Neural cell (in vitro differentiated cells): ENCODE data around the gene YAF2. TPM values are rescaled to one million over a fixed set of nuclear protein-coding genes. Genes with fewer than 3 reads are reported as not detected.

ENCODE experiments used
- H2AFZ ChIP-seq: fragments of 200-600, 300-800 bp; sonication (generic), shearing (Covaris generic); 2 replicates; pipeline ENCODE4 v1.6.0; 2014; ENCODE audit warnings: low read depth, mild to moderate bottlenecking, antibody characterized with exemption, low read length, moderate library complexity
- H3F3A ChIP-seq: fragments of 200-600 bp; shearing (Covaris generic); 2 replicates; pipeline ENCODE4 v1.6.1; 2016; ENCODE audit warnings: mild to moderate bottlenecking, moderate library complexity, mixed read lengths, antibody characterized with exemption, low read length; ENCODE audit not compliant: insufficient read depth, poor library complexity, severe bottlenecking
- H3K27ac ChIP-seq: fragments of 200-600, 300-800 bp; sonication (generic), shearing (Covaris generic); 2 replicates; pipeline ENCODE4 v1.5.1; 2014; ENCODE audit warnings: mild to moderate bottlenecking, low read length, moderate library complexity
- H3K27me3 ChIP-seq: fragments of 300-800, 200-600 bp; sonication (generic), shearing (Covaris generic); 2 replicates; pipeline ENCODE4 v1.6.0; 2014; ENCODE audit warnings: mild to moderate bottlenecking, low read depth, low read length, moderate library complexity; ENCODE audit not compliant: insufficient read depth
- H3K36me3 ChIP-seq: fragments of 300-800, 200-600 bp; sonication (generic), shearing (Covaris generic); 2 replicates; pipeline ENCODE4 v1.5.1; 2014; ENCODE audit warnings: mild to moderate bottlenecking, antibody characterized with exemption, low read length, moderate library complexity; ENCODE audit not compliant: insufficient read depth
- H3K4me2 ChIP-seq: fragments of 300-800, 200-600 bp; sonication (generic), shearing (Covaris generic); 2 replicates; pipeline ENCODE4 v1.6.0; 2014; ENCODE audit warnings: mild to moderate bottlenecking, low read length
- H3K4me3 ChIP-seq: fragments of 300-800, 200-600 bp; sonication (generic), shearing (Covaris generic); 2 replicates; pipeline ENCODE4 v1.5.1; 2014; ENCODE audit warnings: mild to moderate bottlenecking, low read length, moderate library complexity
- H3K79me2 ChIP-seq: fragments of 200-600 bp; shearing (Covaris generic); replicated peaks from 2 replicates; pipeline ENCODE4 v1.6.0; 2014; ENCODE audit warnings: mild to moderate bottlenecking, low read length, moderate library complexity; ENCODE audit not compliant: insufficient read depth
- H3K9ac ChIP-seq: fragments of 300-800, 200-600 bp; sonication (generic), shearing (Covaris generic); 2 replicates; pipeline ENCODE4 v1.6.1; 2016; ENCODE audit warnings: mild to moderate bottlenecking, low read length, mixed read lengths
- H3K9me2 ChIP-seq: fragments of 200-600 bp; shearing (Covaris generic); 2 replicates; pipeline ENCODE4 v1.6.1; 2016; ENCODE audit warnings: mild to moderate bottlenecking, low read length, mixed read lengths; ENCODE audit not compliant: insufficient read depth
- H3K9me3 ChIP-seq: fragments of 200-600, 300-800 bp; sonication (generic), shearing (Covaris generic); 2 replicates; pipeline ENCODE4 v1.6.1; 2016; ENCODE audit warnings: mild to moderate bottlenecking, mixed run types, low read length, moderate library complexity, mixed read lengths
- H4K20me1 ChIP-seq: fragments of 200-600 bp; shearing (Covaris generic); 2 replicates; pipeline ENCODE4 v1.6.1; 2016; ENCODE audit warnings: mild to moderate bottlenecking, mixed run types; ENCODE audit not compliant: insufficient read depth
- CTCF ChIP-seq: fragments of 450-650 bp; IDR thresholded peaks from 2 replicates; pipeline ENCODE4 v1.5.1; 2014; ENCODE audit warnings: antibody characterized with exemption, mild to moderate bottlenecking, moderate library complexity; ENCODE audit not compliant: poor library complexity, severe bottlenecking
- EP300 ChIP-seq: fragments of 450-650 bp; conservative IDR thresholded peaks from 2 replicates; pipeline ENCODE4 v1.6.1; 2014; ENCODE audit warnings: antibody characterized with exemption, mild to moderate bottlenecking, moderate library complexity; ENCODE audit not compliant: poor library complexity, severe bottlenecking
- EZH2 ChIP-seq: fragments of 200-600, 300-800 bp; shearing (Covaris generic), sonication (generic); IDR thresholded peaks from 2 replicates; pipeline ENCODE4 v1.6.1; 2014; ENCODE audit warnings: antibody characterized with exemption, low read length, borderline replicate concordance, mild to moderate bottlenecking; ENCODE audit not compliant: insufficient read depth, poor library complexity, severe bottlenecking
- MXI1 ChIP-seq: fragments of 450-650 bp; conservative IDR thresholded peaks from 2 replicates; pipeline ENCODE4 v1.6.1; 2014; ENCODE audit warnings: antibody characterized with exemption, mild to moderate bottlenecking; ENCODE audit not compliant: poor library complexity, severe bottlenecking
- POLR2AphosphoS5 ChIP-seq: IDR thresholded peaks from 2 replicates; pipeline ENCODE4 v1.6.1; 2012
- RAD21 ChIP-seq: fragments of 450-650 bp; conservative IDR thresholded peaks from 2 replicates; pipeline ENCODE4 v1.6.1; 2014; ENCODE audit warnings: antibody characterized with exemption, mild to moderate bottlenecking, moderate library complexity
- REST ChIP-seq: IDR thresholded peaks from 2 replicates; pipeline ENCODE4 v1.6.1; 2012; ENCODE audit warnings: borderline replicate concordance
- SMC3 ChIP-seq: fragments of 450-650 bp; conservative IDR thresholded peaks from 2 replicates; pipeline ENCODE4 v1.6.1; 2014; ENCODE audit warnings: antibody characterized with exemption, mild to moderate bottlenecking, moderate library complexity; ENCODE audit not compliant: poor library complexity
- TAF1 ChIP-seq: IDR thresholded peaks from 2 replicates; pipeline ENCODE4 v1.6.1; 2012; ENCODE audit warnings: low read depth
- polyA plus RNA-seq: library from polyadenylated mRNA; depleted of rRNA; stranded (reverse); fragments of >200 nt; gene quantifications from 2 replicates; pipeline ENCODE4 v1.2.3, GENCODE V29; 2014

Gene YAF2
- polyA plus RNA-seq, 1 donor from 2014 or later, result 44.1 TPM

- Histone ChIP-seq H3K9ac (no peak overlapping the region), H3K9me2 (no peaks in the 10 kb centered on the region), H3K27ac (no peak overlapping the region), H3K4me3 (no peak overlapping the region), H4K20me1 (no peaks in the 10 kb centered on the region), H3K27me3 (no peaks in the 10 kb centered on the region), H3F3A (no peaks in the 10 kb centered on the region), H3K36me3 (peaks cover 4% of the 10 kb centered on the region), H2AFZ (no peak overlapping the region), H3K4me2 (no peak overlapping the region), H3K9me3 (no peaks in the 10 kb centered on the region), H3K79me2 (no peaks in the 10 kb centered on the region)
- TF ChIP-seq RAD21 (no peak), MXI1 (no peak), EP300 (no peak), EZH2 (no peak), POLR2AphosphoS5 (no peak), CTCF (no peak), TAF1 (no peak), SMC3 (no peak), REST (no peak)
These were observed 59.9 kb downstream of the YAF2 start for GRCh38 chr12:42178101-42178500.

- no peaks in the 10 kb centered on the region for H3K27me3 ChIP-seq
- no peak overlapping the region for H3K27ac ChIP-seq
These were observed 63.1 kb downstream of the YAF2 start for GRCh38 chr12:42174978-42175377.

More at GRCh38 chr12:42174978-42175377, 63.1 kb downstream of the YAF2 start:
- Histone ChIP-seq H3K9me2 (no peaks in the 10 kb centered on the region), H3K79me2 (no peaks in the 10 kb centered on the region), H4K20me1 (no peaks in the 10 kb centered on the region), H3K36me3 (peaks cover 4% of the 10 kb centered on the region), H3K4me2 (no peak overlapping the region), H3K9me3 (no peaks in the 10 kb centered on the region), H3K9ac (no peak overlapping the region), H3F3A (no peaks in the 10 kb centered on the region), H3K4me3 (no peak overlapping the region), H2AFZ (no peak overlapping the region)
- TF ChIP-seq EP300 (no peak), TAF1 (no peak), MXI1 (no peak), EZH2 (no peak), SMC3 (no peak), POLR2AphosphoS5 (no peak), RAD21 (no peak), CTCF (no peak), REST (no peak)
